EH (cell line): ENCODE measurements around the gene HOXB8.

Experiments used
- DNase-seq: peaks from one replicate; pipeline ENCODE4 v3.0.0-alpha.2; 2015; ENCODE audit warnings: low read depth

The HOXB8 gene

DNA sequence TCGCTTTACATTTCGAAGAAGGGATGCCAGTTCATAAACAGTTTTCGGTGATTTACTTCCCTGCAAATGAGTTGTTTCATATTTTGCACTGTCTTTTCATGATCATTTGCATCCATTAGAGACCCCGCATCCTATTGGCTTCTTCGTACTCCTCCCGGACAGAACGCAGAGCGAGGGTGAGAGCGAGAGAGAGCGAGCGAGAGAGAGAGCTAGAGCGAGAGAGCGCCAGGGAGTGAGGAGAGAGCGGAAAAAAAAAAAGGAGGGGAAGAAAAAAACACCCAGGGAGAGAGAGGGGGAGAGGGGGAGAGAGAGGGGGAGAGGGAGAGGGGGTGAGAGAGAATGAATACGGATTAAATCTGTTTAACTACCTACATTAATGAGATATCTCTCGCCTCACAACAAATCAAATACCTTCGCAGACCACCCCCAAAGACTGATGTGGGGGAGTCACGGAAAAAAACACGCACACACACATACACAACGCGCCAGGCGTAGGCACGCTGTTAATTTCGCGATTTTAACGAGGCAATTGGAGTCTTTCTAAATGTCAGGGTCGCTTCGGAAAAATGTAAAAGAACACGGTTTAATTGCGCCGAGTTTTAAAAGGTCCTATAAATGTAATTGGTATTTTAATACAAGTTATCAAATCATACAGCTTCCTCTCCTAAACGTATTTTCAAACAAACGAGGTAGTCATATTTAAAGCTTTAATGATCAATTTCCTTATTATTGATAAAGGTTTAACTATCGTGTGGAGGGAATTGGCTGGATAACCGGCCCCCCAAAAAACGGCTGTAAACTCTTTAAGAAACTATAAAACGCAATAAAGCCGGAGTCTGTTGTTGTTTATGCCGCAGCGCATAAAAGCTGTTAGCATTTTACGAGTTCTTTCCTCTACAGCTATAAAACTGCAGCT, at the start of gene HOXB8:
Gene HOXB8 (minus strand): TSS at position 246 of the 916 bp plus-strand sequence. CDS start 588 bp downstream, outside the sequence.
- DNase-seq = no peak

DNA sequence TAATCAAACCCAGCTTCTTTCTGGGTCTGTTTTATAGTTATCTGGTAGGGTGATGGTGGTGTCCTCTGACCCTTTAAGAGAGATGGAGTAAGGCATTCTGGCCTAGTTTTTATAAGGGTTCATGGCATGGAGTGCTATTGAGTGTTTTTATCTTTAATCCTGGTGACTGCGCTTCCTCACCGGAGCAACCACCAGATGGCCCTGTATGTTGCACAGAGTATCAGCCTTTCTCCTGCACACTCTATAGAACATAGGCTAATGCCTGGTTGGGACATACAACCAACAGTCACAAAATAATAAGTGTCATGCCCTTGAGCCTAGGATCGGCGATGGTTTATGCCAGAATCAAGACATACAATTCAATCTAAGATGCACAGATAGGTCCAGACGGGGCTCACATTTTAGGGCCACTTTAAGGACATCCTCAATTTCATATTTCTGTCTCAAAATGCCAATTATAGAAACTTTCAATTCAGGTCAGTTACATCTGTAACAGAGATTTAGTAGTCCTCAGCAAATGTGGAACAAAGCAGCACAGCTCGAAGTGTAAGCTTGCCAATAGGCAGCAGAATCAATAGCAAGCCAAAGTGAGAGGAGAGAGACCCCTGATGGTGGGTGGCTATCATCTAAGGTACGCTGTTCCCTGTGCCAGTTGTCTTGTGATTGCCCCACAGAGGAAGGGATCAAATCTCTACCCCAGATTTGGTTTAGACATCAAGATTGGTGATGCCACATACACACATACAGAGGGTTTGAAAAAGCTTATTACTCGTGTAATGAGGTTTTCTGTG, 48.2 kb upstream of the HOXB8 start:
- DNase-seq = no peak

DNA sequence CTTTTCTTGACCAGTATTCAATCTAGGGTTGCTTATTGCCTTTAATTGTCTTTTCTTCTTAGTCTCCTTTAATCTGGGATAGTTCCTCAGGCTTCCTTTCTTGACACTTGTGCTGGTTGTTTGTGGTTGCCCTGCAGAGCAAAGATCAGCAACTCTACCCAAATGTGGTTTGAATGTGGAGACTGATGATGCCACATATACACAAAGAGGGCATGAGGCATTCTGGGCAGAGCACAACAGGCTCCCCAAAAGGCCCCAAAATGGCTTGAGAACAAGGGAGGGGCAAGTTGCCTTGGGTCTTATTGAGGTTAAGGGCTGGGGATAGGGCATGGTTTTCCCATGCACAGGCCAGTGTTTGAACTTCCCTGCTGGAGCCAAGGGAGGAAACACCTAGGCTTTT, 40.8 kb upstream of the HOXB8 start:
- no peak for DNase-seq

DNA sequence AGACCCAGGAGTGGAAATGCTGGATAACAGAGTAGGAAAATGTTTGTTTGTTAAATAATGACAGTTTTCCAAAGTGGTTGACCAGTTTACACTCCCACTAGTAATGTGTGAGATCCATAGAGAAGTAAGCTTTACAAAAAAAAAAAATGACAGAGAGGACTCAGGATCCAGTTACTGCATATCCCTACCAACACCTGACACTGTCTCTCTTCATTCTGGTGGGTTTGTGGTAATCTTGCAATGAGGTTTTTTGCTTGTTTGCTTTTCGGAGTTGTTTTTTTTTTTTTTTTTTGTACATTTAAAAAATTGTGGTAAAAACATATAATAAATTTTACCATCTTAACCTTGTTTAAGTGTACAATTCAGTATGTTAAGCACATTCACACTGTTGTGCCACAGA, 34.6 kb upstream of the HOXB8 start:
- no peak for DNase-seq

DNA sequence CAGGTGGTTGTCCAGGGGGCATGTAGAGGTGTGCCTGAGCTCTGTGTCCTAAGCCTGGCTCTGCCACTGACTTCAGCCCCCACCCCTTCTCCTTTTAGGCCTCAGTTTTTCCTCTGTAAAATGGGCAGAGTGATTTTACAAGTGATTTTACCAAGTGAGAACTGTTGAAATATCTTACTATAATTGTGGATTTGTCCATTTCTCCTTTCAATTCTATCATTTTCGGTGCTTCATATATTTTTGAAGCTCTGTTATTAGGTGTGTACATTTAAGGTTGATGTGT, 32.8 kb upstream of the HOXB8 start:
- no peak for DNase-seq

DNA sequence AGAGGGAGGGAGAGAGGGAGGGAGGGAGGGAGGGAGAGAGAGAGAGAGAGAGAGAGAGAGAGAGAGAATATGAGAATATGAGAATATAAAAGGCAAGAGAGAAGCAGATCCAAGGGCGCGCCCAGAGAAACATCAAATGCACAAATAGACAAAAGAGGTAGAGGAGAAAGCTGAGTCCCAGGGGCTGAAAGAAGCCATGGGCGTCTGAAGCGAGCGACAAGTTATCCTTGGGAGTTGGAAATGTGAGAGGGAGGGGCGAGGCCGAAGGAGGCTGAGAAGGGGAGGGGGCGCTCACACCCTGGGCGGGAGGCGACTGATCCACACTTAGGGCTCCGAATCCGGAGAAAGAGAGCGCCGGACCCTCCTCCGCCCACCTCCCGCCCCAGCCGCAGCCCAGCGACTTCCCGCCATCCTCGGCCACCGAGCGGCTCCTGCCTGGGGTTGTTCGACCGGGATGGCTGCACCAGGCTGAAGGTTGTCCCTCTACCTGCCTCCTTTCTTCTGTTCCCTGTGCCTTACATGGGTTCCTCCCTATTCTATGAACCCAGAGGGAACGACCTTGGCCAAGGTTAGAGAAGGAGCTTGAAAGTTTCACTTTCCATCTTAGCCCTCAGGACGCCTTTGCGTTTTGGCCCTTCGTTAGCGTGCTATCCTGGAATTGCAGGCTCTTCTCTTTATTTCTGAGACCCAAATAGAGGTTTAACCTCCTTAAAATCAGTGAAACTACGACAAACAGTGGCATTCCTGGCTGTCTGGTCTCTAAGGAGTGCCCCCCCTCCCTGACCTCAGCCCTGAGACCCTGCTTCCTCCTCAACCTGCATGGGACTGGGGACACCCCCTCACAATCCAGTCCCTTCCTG, 32.2 kb upstream of the HOXB8 start:
- DNase-seq = no peak

DNA sequence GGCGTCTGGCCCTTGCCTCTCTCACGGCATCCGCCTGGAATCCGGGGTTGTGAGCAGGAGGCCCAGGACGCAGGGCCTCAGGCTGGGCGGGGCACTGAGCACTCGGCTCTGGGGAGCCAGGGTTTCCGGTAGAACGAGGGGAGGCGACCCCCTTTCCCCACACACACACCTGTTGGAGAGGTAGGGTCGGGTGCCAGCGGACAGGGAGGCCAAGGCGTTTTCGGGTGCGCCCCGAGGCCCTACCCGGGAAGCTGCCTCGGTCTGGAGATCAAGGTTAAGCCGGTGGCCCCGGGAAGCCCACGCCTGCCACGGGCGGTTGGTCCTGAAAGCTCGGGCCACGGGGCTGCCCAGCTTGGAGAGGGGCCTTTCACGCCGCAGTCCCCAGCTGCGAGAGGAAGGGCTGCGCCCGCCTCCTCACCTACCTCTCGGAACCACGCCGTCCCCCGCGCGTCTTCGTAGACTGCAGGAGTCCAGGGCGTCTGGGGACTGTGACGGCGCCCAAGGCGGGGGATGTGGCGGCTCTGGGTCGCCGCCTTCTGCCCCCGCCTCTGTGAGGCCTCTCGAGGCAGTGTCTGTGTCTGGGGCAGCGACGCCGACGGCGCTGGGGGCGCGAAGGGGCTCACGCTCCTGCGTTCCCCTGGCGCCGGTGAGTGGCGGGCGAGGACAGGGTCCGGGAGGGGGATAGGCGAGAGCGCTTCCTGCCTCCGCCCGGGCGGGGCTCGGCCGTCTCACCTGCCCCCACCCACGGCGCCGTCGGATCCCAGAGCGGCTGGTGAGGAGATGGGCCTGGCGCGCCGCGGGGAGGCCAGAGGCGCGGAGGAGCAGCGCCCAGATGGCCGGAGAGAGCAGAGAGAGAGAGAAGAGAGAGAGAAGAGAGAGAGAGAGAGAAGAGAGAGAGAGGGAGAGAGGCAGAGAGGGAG, 31.4 kb upstream of the HOXB8 start:
- DNase-seq = no peak

DNA sequence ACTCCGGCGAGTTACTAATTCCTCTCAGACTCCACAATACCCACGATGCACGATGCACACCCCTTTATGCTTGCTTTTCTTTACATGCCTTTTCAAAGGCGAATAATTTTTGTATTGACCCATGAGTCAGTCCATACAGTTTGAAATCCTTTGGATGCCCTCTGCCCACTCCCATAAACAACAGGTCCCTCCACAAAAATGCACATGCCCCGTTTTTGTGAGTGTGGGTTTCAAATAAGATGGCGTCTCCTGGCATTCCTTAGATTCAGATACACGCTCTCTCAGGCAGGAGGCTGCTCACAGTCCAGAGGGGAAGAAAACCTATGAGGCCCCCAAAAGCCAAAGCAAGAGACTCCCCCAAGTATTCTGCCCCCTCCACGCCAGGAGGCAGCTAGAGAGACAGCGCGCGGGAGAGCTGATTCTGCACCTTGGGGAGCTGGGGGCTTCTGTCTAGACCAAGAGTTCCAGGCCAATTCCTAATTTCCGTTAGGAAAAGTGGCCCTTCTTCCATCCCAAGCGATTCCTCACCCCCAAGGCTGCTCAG, 30.6 kb upstream of the HOXB8 start:
- DNase-seq = no peak

DNA sequence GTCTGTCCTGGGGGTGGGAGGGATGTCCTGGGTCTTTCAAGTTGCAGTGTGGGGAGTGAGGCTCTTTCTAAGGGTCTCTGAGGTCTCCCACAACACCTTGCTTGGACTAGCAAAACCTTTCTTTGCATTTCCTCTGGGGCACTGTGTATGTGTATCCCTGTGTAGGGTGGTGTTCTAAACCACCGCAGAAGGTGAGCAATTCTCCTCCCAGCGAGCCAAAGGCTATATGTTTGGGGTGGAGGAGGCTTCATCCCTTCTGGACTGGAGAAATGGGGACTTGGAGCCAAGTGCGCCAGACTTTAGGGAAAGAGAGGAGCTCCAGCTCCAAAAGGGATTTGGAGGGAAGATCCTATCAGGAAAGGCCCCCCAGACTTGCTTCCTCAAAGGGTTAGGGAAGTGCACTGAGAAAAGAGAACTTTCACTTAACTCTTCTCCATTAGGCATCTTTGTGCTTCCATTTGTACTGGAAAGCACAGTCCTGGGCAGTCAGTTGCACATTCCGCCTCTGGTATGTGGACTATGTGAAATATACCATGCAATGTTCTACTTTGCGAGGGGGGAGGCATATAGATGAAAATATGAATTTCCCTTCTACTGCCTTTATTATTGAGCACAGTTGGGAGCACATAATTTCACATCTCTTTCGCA, 29.9 kb upstream of the HOXB8 start:
- no peak for DNase-seq

DNA sequence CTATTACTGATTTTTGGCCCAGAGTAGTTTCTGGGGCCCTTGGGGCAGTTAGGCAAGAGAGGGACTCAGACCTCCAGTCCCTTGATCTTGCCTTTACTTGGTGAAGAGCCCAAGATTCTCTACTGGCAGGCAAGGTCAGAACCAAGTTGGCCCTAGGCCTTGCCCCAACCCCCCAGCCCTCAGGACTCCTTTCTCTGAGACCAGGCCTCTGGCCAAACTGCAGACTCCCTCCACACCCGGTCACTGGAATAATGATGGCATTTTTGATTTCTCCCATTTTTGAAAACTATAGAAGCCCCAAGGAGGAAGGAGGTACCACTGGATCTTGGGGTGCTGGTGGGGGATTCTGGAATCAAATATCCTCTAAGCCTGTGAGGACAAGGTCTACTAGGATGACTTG, 29.1 kb upstream of the HOXB8 start:
- no peak for DNase-seq

DNA sequence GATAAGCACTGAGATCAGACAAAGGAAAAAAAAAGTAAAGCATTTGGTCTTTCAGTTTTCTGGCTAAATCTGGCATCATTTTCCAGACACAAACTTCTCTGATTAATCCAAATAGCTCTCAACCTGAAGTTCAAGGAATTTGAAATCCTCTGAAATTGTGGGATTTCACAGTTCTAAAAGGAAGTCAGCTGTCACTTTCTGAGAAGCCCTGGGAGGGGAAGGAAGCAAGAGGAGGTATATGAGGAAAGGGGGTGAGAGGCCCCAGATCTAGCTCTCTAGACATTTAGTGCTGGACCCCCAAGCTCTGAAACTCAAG, 28.6 kb upstream of the HOXB8 start:
- no peak for DNase-seq

DNA sequence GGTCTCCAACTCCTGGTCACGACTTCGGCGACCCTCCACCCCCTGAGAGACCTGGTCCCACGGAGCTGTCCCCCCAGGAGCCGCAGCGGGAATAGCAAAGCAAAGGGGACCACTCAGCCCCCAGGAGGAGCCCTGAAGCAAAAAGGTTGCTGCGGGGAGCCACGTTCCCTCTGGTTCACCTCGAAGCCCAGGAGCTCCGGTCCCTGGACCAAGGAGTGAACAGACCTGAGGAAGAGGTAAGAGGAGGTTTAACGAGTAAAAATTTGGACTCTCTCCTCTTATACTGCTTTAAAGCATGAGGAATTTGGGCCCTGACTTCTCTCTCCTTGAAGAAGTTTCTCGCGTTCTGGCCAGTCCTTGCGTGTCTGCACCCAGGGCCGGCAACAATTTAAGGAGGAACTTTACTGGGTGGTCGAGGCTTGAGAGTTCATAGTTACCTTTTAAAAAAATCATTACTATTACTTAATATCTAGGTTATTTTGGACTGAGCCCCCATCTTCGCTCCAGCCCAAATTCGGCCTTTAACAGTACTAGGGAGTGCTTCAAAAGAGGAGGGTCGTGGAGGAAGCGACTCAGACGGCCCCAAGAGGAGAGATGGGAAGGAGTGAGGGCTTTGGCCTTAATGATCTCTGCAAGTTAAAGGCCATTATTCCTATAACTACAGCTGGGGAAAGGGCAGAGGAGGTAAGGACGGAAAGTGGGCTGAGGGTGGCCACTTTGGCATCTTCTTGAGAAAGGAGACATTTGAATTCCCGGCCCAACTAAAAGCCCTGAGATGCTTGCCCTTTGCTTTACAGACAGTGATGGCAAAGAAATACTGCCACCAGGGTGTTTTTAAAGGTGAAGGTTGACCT, 28.0 kb upstream of the HOXB8 start:
- DNase-seq = no peak

DNA sequence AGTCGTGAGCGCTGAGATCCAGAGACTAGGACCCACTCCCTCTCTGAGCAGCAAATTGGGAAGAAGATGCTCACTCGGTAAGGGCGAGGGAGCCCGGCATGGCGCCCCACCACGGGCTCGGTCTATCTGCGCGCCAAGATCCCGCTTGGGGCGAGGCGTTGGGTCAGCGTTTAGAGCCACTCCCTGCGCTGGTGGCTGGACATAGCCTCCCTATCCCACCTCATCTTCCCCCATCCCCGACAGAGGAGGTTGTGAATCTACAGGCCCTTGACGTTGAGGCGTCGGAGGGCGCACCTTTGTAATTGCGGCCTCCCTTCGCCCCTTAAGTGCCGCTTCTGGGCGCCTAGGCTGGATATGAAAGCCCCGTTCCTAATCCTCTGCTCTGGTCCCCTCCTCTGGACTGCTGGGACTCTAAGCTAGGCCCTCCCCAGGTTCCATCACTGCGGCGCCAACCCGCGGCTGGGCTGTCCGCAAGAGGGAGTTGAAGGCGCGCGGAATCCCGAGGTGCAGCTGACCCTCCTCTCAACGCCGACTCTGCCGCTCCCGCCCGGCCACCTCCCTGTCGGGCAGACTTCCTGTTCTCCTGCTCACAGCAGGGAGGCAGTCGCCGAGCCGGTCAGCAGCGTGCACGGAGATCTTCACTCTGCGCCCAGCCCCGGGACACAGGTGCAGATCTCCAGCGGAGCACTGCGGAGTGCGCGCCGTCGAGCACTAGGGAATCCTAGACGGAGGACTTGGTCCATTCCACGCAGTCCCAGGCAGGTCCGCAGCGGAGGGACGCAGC, 27.2 kb upstream of the HOXB8 start:
- DNase-seq = no peak

DNA sequence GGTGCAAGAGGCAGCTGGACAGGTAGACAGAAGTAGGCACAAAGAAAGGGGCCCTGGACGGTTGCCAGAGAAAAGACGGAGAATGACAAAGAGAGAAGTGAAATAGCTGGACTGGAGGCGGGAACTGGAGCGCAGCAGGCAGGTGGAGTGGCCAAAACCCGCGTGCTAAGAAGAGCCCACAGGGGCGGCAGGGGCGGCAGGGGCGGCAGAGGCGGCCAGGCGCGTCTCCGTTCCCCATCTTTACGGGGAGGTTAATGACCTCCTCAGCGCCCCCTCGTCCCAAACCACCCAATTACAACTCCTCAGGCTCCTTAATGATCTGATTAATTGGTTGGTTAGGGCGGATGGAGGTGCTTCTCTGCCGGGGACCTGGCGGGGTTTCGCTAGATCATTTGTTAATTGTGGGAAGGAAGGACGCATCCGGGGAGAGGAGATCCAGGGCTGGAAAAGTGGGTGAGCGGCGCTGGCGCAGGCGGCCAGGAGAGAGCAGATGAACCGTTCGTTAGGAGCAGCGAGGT, 26.5 kb upstream of the HOXB8 start:
- DNase-seq = no peak

DNA sequence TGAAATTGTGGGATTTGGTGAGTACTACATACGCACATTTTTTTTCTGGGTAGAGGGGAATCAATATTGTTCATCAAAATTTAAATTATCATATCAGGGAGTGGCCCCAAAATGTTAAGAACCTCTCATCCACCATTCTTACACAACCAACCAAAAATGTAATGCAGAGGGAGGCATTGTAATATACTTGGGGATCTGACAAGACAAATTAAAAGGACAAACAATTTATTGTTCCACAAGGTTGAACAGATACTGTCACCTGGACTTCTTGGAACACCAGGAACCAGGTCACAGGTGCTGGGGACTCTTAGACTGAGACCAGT, 25.7 kb upstream of the HOXB8 start:
- no peak for DNase-seq

DNA sequence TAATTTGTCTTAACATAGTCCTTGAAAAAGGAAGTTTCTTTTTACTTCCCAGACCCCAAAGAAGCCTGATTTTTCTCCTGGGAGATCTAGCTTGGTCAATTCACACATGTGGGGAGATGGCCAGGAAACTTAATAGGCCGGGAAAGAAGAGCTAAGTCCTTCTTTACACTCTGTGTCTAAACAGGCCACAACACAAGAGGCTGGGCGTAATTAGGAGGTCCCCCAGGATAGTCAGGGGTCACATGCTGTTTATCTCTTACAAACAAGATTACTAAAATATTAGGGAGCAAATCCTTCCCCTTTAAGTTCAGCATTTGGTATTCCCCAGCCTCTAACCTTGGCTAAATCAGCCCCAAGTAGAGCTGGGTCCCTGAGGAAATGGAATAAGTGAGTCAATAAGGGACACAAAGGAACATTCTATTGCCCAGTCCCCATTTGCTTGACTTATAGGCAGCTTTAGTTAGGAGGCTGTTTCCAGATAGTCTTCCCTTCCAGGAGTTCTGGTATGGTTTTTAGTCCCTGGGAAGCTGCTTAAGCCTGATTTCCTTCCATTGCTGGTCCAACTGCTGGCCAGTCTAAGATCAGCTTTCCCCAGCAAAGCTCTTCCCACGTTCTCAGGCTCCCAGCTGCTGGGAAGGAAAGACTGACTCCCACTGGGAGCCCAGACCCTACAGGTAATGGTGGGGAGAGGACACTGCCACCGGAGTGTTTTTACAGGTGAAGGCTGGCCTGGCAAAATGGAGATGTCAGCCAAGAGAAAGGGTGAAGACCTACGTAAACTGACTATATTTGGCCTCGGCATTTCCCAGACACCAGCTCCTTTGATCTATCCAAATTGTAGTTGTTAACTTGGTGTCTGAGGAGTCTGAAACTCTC, 25.1 kb upstream of the HOXB8 start:
- no peak for DNase-seq

DNA sequence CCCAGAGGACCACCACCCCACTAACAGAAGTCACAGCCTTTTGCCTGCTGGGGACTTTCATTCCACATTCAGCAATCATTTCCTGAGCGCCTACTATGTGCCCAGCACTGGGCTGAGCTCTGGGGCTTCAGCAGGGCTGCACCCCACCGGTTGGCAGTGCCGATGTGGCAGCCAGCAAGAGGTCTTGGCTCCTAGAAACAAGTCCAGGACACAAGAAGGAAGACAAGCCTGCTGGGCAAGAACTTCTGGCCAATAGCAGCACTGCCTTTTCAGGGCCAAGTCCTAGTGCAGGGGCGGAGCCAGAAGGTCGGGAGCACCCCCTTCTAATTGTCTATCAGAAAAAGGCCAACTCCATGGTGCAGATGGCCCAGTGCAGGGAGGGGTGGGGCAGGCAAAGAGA, 24.0 kb upstream of the HOXB8 start:
- DNase-seq = no peak
